DOHH2 (cell line): ENCODE data around the gene BMP6.

Experiments
- H3F3A ChIP-seq: fragments of 200-600 bp; sonication (generic), shearing (Covaris generic); 2 replicates; pipeline ENCODE4 v1.6.0; 2016; ENCODE audit warnings: antibody characterized with exemption, mild to moderate bottlenecking; ENCODE audit not compliant: control insufficient read depth, insufficient read depth
- H3K27ac ChIP-seq: fragments of 200-600 bp; sonication (generic); 2 replicates; pipeline ENCODE4 v1.5.1; 2014; ENCODE audit warnings: low read depth, mild to moderate bottlenecking, low read length, moderate library complexity
- H3K27me3 ChIP-seq: fragments of 200-600 bp; sonication (generic); 2 replicates; pipeline ENCODE4 v1.6.1; 2014; ENCODE audit warnings: mild to moderate bottlenecking, low read length, mixed read lengths; ENCODE audit not compliant: control insufficient read depth
- H3K36me3 ChIP-seq: fragments of 200-600 bp; sonication (generic); 2 replicates; pipeline ENCODE4 v1.6.1; 2014; ENCODE audit warnings: mild to moderate bottlenecking, low read length, moderate library complexity, mixed read lengths; ENCODE audit not compliant: control insufficient read depth
- H3K4me1 ChIP-seq: fragments of 200-600 bp; sonication (generic); 2 replicates; pipeline ENCODE4 v1.6.1; 2014; ENCODE audit warnings: mild to moderate bottlenecking, low read length, mixed read lengths; ENCODE audit not compliant: control insufficient read depth
- H3K4me2 ChIP-seq: fragments of 200-600 bp; sonication (generic); 2 replicates; pipeline ENCODE4 v1.6.0; 2014; ENCODE audit warnings: mild to moderate bottlenecking, low read length, moderate library complexity
- H3K4me3 ChIP-seq: fragments of 200-600 bp; sonication (generic); 2 replicates; pipeline ENCODE4 v1.5.1; 2014; ENCODE audit warnings: mild to moderate bottlenecking, low read length, mixed read lengths
- H3K79me2 ChIP-seq: fragments of 200-600 bp; sonication (generic); 2 replicates; pipeline ENCODE4 v1.6.1; 2014; ENCODE audit warnings: mild to moderate bottlenecking, low read length, mixed read lengths; ENCODE audit not compliant: control insufficient read depth
- H3K9me2 ChIP-seq: fragments of 200-600 bp; sonication (generic); replicated peaks from 2 replicates; pipeline ENCODE4 v1.6.1; 2014; ENCODE audit warnings: mild to moderate bottlenecking, low read length, mixed read lengths; ENCODE audit not compliant: control insufficient read depth
- H3K9me3 ChIP-seq: fragments of 200-600 bp; sonication (generic); 2 replicates; pipeline ENCODE4 v1.6.1; 2014; ENCODE audit warnings: antibody characterized with exemption, low read length, mixed read lengths; ENCODE audit not compliant: control insufficient read depth, insufficient read depth
- H4K20me1 ChIP-seq: fragments of 200-600 bp; sonication (generic); 2 replicates; pipeline ENCODE4 v1.6.0; 2014; ENCODE audit warnings: low read depth, mild to moderate bottlenecking, antibody characterized with exemption, low read length, moderate library complexity; ENCODE audit not compliant: control insufficient read depth, insufficient read depth
- CTCF ChIP-seq: fragments of 200-600 bp; sonication (generic); IDR thresholded peaks from one replicate; pipeline ENCODE4 v1.5.1; 2014; ENCODE audit warnings: antibody characterized with exemption, mild to moderate bottlenecking, low read depth, low read length; ENCODE audit not compliant: poor library complexity, severe bottlenecking
- EZH2phosphoT487 ChIP-seq: fragments of 200-600 bp; sonication (generic); IDR thresholded peaks from 2 replicates; pipeline ENCODE4 v1.6.1; 2017; ENCODE audit warnings: borderline replicate concordance, mild to moderate bottlenecking, antibody characterized with exemption, low read length, moderate library complexity, mixed read lengths

Gene BMP6

GRCh38 chr6:7747901-7748504 is 22.1 kb downstream of the BMP6 start:
- H3K27ac ChIP-seq, result no peak overlapping the region
- no peaks in the 10 kb centered on the region for H3K9me2 ChIP-seq
- H3K4me3 ChIP-seq, result no peak overlapping the region
- H3K4me1 ChIP-seq, result no peaks in the 10 kb centered on the region
- H3K4me2 ChIP-seq, result no peak overlapping the region
- no peak for TF ChIP-seq EZH2phosphoT487
- no peak for TF ChIP-seq CTCF
- no peaks in the 10 kb centered on the region for H4K20me1 ChIP-seq
- H3K27me3 ChIP-seq, result peaks cover 7% of the 10 kb centered on the region; the same call in 1 of the 2 replicates
- no peaks in the 10 kb centered on the region for H3K9me3 ChIP-seq
- no peaks in the 10 kb centered on the region for H3K79me2 ChIP-seq
- no peaks in the 10 kb centered on the region for H3F3A ChIP-seq
- no peaks in the 10 kb centered on the region for H3K36me3 ChIP-seq

GRCh38 chr6:7749478-7749877 is 23.6 kb downstream of the BMP6 start:
- no peaks in the 10 kb centered on the region for H3K4me1 ChIP-seq
- no peak overlapping the region for H3K4me2 ChIP-seq
- no peaks in the 10 kb centered on the region for H4K20me1 ChIP-seq
- H3F3A ChIP-seq, result no peaks in the 10 kb centered on the region
- H3K9me3 ChIP-seq, result no peaks in the 10 kb centered on the region
- H3K9me2 ChIP-seq, result no peaks in the 10 kb centered on the region
- TF ChIP-seq CTCF (no peak), EZH2phosphoT487 (no peak)
- no peak overlapping the region for H3K27ac ChIP-seq
- H3K4me3 ChIP-seq, result no peak overlapping the region
- H3K36me3 ChIP-seq, result no peaks in the 10 kb centered on the region
- H3K79me2 ChIP-seq, result no peaks in the 10 kb centered on the region
- no peaks in the 10 kb centered on the region; the same call in 1 of the 2 replicates for H3K27me3 ChIP-seq

- no peaks in the 10 kb centered on the region for H3K9me2 ChIP-seq
- no peaks in the 10 kb centered on the region for H3K79me2 ChIP-seq
- H3K4me3 ChIP-seq, result no peak overlapping the region
- no peaks in the 10 kb centered on the region for H4K20me1 ChIP-seq
- TF ChIP-seq CTCF (no peak), EZH2phosphoT487 (no peak)
- H3K27me3 ChIP-seq, result no peaks in the 10 kb centered on the region; the same call in 1 of the 2 replicates
- H3K4me2 ChIP-seq, result no peak overlapping the region
- H3K4me1 ChIP-seq, result no peaks in the 10 kb centered on the region
- no peaks in the 10 kb centered on the region for H3F3A ChIP-seq
- no peaks in the 10 kb centered on the region for H3K9me3 ChIP-seq
- no peaks in the 10 kb centered on the region for H3K36me3 ChIP-seq
- H3K27ac ChIP-seq, result no peak overlapping the region
Measured at GRCh38 chr6:7750197-7750596, 24.3 kb downstream of the BMP6 start.
